GM23248 (cell line): ENCODE data around the gene KLRC4. TPM values are rescaled to one million over a fixed set of nuclear protein-coding genes. Genes with fewer than 3 reads are reported as not detected.

Source experiments
- DNase-seq: peaks from one replicate; pipeline ENCODE4 v3.0.0-alpha.2; 2015
- H2AFZ ChIP-seq: fragments of 200-600 bp; sonication (generic); 2 replicates; pipeline ENCODE4 v1.6.1; 2016; ENCODE audit warnings: antibody characterized with exemption
- H3F3A ChIP-seq: fragments of 200-600 bp; sonication (generic); 2 replicates; pipeline ENCODE4 v1.6.1; 2016; ENCODE audit warnings: mild to moderate bottlenecking, antibody characterized with exemption, mixed run types; ENCODE audit not compliant: insufficient read depth
- H3K27ac ChIP-seq: fragments of 200-600 bp; sonication (generic); 2 replicates; pipeline ENCODE4 v1.5.1; 2016; ENCODE audit warnings: mild to moderate bottlenecking
- H3K27me3 ChIP-seq: fragments of 200-600 bp; sonication (generic); replicated peaks from 2 replicates; pipeline ENCODE4 v1.6.1; 2016; ENCODE audit warnings: mild to moderate bottlenecking; ENCODE audit not compliant: insufficient read depth
- H3K36me3 ChIP-seq: fragments of 200-600 bp; sonication (generic); 2 replicates; pipeline ENCODE4 v1.6.1; 2016; ENCODE audit warnings: low read depth, mild to moderate bottlenecking
- H3K4me1 ChIP-seq: fragments of 200-600 bp; sonication (generic); 2 replicates; pipeline ENCODE4 v1.6.1; 2016; ENCODE audit warnings: mild to moderate bottlenecking; ENCODE audit not compliant: insufficient read depth
- H3K4me2 ChIP-seq: fragments of 200-600 bp; sonication (generic); one replicate; pipeline ENCODE4 v1.6.1; 2016; ENCODE audit warnings: mild to moderate bottlenecking; ENCODE audit not compliant: unreplicated experiment
- H3K4me3 ChIP-seq: fragments of 200-600 bp; sonication (generic); 2 replicates; pipeline ENCODE4 v1.5.1; 2016; ENCODE audit warnings: mild to moderate bottlenecking
- H3K79me2 ChIP-seq: fragments of 200-600 bp; sonication (generic); 2 replicates; pipeline ENCODE4 v1.6.1; 2016; ENCODE audit warnings: mild to moderate bottlenecking; ENCODE audit not compliant: insufficient read depth
- H3K9ac ChIP-seq: fragments of 200-600 bp; sonication (generic); 2 replicates; pipeline ENCODE4 v1.6.1; 2016; ENCODE audit warnings: mild to moderate bottlenecking
- H3K9me2 ChIP-seq: fragments of 200-600 bp; sonication (generic); 2 replicates; pipeline ENCODE4 v1.6.1; 2016; ENCODE audit warnings: mixed run types, mild to moderate bottlenecking, moderate library complexity; ENCODE audit not compliant: insufficient read depth
- H3K9me3 ChIP-seq: fragments of 200-600 bp; sonication (generic); one replicate; pipeline ENCODE4 v1.6.1; 2017; ENCODE audit warnings: low read depth
- H4K20me1 ChIP-seq: fragments of 200-600 bp; sonication (generic); 2 replicates; pipeline ENCODE4 v1.6.0; 2016; ENCODE audit not compliant: insufficient read depth
- EZH2 ChIP-seq: fragments of 200-600 bp; sonication (generic); IDR thresholded peaks from 2 replicates; pipeline ENCODE4 v1.6.1; 2018; ENCODE audit warnings: antibody characterized with exemption, mild to moderate bottlenecking; ENCODE audit not compliant: insufficient read depth, poor library complexity, severe bottlenecking
- EZH2phosphoT487 ChIP-seq: fragments of 200-600 bp; sonication (generic); IDR thresholded peaks from 2 replicates; pipeline ENCODE4 v1.6.1; 2018; ENCODE audit warnings: antibody characterized with exemption, moderate library complexity, mild to moderate bottlenecking, low read depth; ENCODE audit not compliant: insufficient read depth
- WGBS, 2 experiments: methylation state at CpG; one replicate each; pipeline ENCODE4 v1.1.6; 2015 to 2017; ENCODE audit warnings: low lambda C conversion rate in 2 of 2, low coverage in 1 of 2; ENCODE audit errors: missing lambda C conversion rate in 2 of 2; 5-methylcytosine and 5-hydroxymethylcytosine counted together
- in situ Hi-C: fragments of 300-500 bp; cut with MboI; formaldehyde crosslinking; loops from 2 replicates; pipeline ENCODE4 v1.15.0; 2020
- polyA plus RNA-seq: library from polyadenylated mRNA; unstranded; fragments of >200 nt; fragmentation: Nextera tagmentation; extraction: Ambion mirVana; gene quantifications from 2 replicates; pipeline ENCODE4 v1.2.1, GENCODE V29; 2016
- total RNA-seq: library from RNA; depleted of rRNA; stranded (reverse); fragments of >200 nt; shearing (Covaris generic); gene quantifications from 2 replicates; pipeline ENCODE4 v1.2.3, GENCODE V29; 2014; rRNA removed

The KLRC4 gene
- total and polyA plus RNA-seq, 2 experiments from 2014 or later: not detected

- no peaks in the 10 kb centered on the region for H3K9me3 ChIP-seq
- 88 to 98% methylated on average over 1 of the region's 1 CpG for WGBS, 2 experiments
- H3F3A ChIP-seq: peaks cover 3% of the 10 kb centered on the region; the same call in 1 of the 2 replicates
- H3K9ac ChIP-seq: no peak overlapping the region
- H3K27me3 ChIP-seq: no peaks in the 10 kb centered on the region
- no peaks in the 10 kb centered on the region for H3K79me2 ChIP-seq
- H3K36me3 ChIP-seq: no peaks in the 10 kb centered on the region
- H3K9me2 ChIP-seq: no peaks in the 10 kb centered on the region
- no peak for DNase-seq
- TF ChIP-seq EZH2: no peak
- no peak for TF ChIP-seq EZH2phosphoT487
- H4K20me1 ChIP-seq: no peaks in the 10 kb centered on the region
- peaks cover 12% of the 10 kb centered on the region for H3K4me1 ChIP-seq
- in situ Hi-C loops: no loop called here
- H3K4me3 ChIP-seq: no peak overlapping the region
- H3K27ac ChIP-seq: no peak overlapping the region
- no peak overlapping the region; the same call in 1 of the 2 replicates for H2AFZ ChIP-seq
- H3K4me2 ChIP-seq: no peak overlapping the region
Measured at GRCh38 chr12:10358969-10359368, 50.6 kb downstream of the KLRC4 start.

- Histone ChIP-seq H3K27ac (no peak overlapping the region), H3K9ac (no peak overlapping the region), H3K36me3 (no peaks in the 10 kb centered on the region), H4K20me1 (no peaks in the 10 kb centered on the region), H3K4me1 (peaks cover 4% of the 10 kb centered on the region; the same call in 1 of the 2 replicates), H3K9me2 (no peaks in the 10 kb centered on the region), H3F3A (peaks cover 3% of the 10 kb centered on the region; the same call in 1 of the 2 replicates), H2AFZ (no peak overlapping the region), H3K4me3 (no peak overlapping the region), H3K79me2 (no peaks in the 10 kb centered on the region), H3K9me3 (no peaks in the 10 kb centered on the region), H3K4me2 (no peak overlapping the region), H3K27me3 (no peaks in the 10 kb centered on the region)
- in situ Hi-C loops: no loop called here
- TF ChIP-seq EZH2phosphoT487 (no peak), EZH2 (no peak)
- DNase-seq: no peak
- 70 to 77% methylated on average over 5 of the region's 5 CpGs for WGBS, 2 experiments
Measured at GRCh38 chr12:10358131-10358530, 51.4 kb downstream of the KLRC4 start.

Other genes starting within 250 kb of the KLRC4 start
- gene OLR1, start 237.6 kb downstream of the KLRC4 start, total RNA-seq: 6.3 and 6.8 TPM in 2 replicates
- gene OLR1, start 237.6 kb downstream of the KLRC4 start, polyA plus RNA-seq: 4.4 and 4.6 TPM in 2 replicates
- 6.7 TPM in 1 of 2 replicates, not detected in the other for gene TMEM52B, start 230.7 kb downstream of the KLRC4 start, total RNA-seq
- gene TMEM52B, start 230.7 kb downstream of the KLRC4 start, polyA plus RNA-seq: 0.25 and 0.98 TPM in 2 replicates
- 98.6 and 127 TPM in 2 replicates for gene GABARAPL1, start 196.9 kb downstream of the KLRC4 start, total RNA-seq
- gene GABARAPL1, start 196.9 kb downstream of the KLRC4 start, polyA plus RNA-seq: 94.9 and 97.4 TPM in 2 replicates
- 0.11 and 0.13 TPM in 2 replicates for gene KLRD1, start 101.9 kb downstream of the KLRC4 start, total RNA-seq
- 0.01 and 0.25 TPM in 2 replicates for gene KLRD1, start 101.9 kb downstream of the KLRC4 start, polyA plus RNA-seq
- gene KLRK1, start 19.7 kb downstream of the KLRC4 start, total RNA-seq: not detected in 2 replicates
- not detected in 2 replicates for gene KLRK1, start 19.7 kb downstream of the KLRC4 start, polyA plus RNA-seq
- gene KLRC3, start 10.8 kb upstream of the KLRC4 start, total RNA-seq: not detected in 2 replicates
- not detected in 2 replicates for gene KLRC3, start 10.8 kb upstream of the KLRC4 start, polyA plus RNA-seq
- gene KLRC2, start 26.3 kb upstream of the KLRC4 start, total RNA-seq: not detected in 2 replicates
- not detected in 2 replicates for gene KLRC2, start 26.3 kb upstream of the KLRC4 start, polyA plus RNA-seq
- not detected in 2 replicates for gene KLRC1, start 43.6 kb upstream of the KLRC4 start, total RNA-seq
- gene KLRC1, start 43.6 kb upstream of the KLRC4 start, polyA plus RNA-seq: not detected in 2 replicates
- 4.9 and 8.9 TPM in 2 replicates for gene EIF2S3B, start 96.1 kb upstream of the KLRC4 start, total RNA-seq
- gene EIF2S3B, start 96.1 kb upstream of the KLRC4 start, polyA plus RNA-seq: 0.39 and 0.61 TPM in 2 replicates
- gene MAGOHB, start 203.9 kb upstream of the KLRC4 start, total RNA-seq: 16.6 and 27.8 TPM in 2 replicates
- 72.4 and 78.0 TPM in 2 replicates for gene MAGOHB, start 203.9 kb upstream of the KLRC4 start, polyA plus RNA-seq